GM10266 (cell line): ENCODE data around the gene TSNAX.
"Not testable (repeated sequence)": the region's sequence is repeated elsewhere in the genome, so short reads cannot be mapped to it uniquely, and the experiment has no call there.

Experiments
- DNase-seq: peaks from one replicate; pipeline ENCODE4 v3.0.0; 2012; ENCODE audit errors: extremely low spot score
- CTCF ChIP-seq: IDR thresholded peaks from 2 replicates; pipeline ENCODE4 v1.5.1; 2012; ENCODE audit warnings: mild to moderate bottlenecking, low read depth; ENCODE audit not compliant: control insufficient read depth, insufficient read depth; ENCODE audit errors: missing control alignments

The TSNAX gene

GRCh38 chr1:231581859-231582258 is 53.4 kb downstream of the TSNAX start:
- TF ChIP-seq CTCF, result no peak

GRCh38 chr1:231583376-231583775 is 54.9 kb downstream of the TSNAX start:
- no peak for TF ChIP-seq CTCF
- DNase-seq, result no peak

More at GRCh38 chr1:231581859-231582258, 53.4 kb downstream of the TSNAX start:
- no peak for DNase-seq

GRCh38 chr1:231584117-231584516 is 55.6 kb downstream of the TSNAX start:
- TF ChIP-seq CTCF, result peak; percentile 34
- DNase-seq, result peak; percentile 26

GRCh38 chr1:231584921-231585320 is 56.5 kb downstream of the TSNAX start:
- TF ChIP-seq CTCF, result no peak
- DNase-seq, result no peak

GRCh38 chr1:231590453-231591198 is 62.2 kb downstream of the TSNAX start:
- DNase-seq, result peak; percentile 27
- TF ChIP-seq CTCF, result peak; percentile 81

GRCh38 chr1:231591466-231591865 is 63.0 kb downstream of the TSNAX start:
- TF ChIP-seq CTCF, result no peak
- DNase-seq, result no peak

- no peak for TF ChIP-seq CTCF
- DNase-seq, result no peak
These were observed 64.3 kb downstream of the TSNAX start for GRCh38 chr1:231592809-231593208.

GRCh38 chr1:231593264-231593663 is 64.8 kb downstream of the TSNAX start:
- not testable (repeated sequence) for DNase-seq
